Endodermal cell (in vitro differentiated cells): ENCODE results near the gene KRT16. TPM values are rescaled to one million over a fixed set of nuclear protein-coding genes. Genes with fewer than 3 reads are reported as not detected.

ENCODE experiments used
- DNase-seq: peaks from one replicate; pipeline ENCODE4 v3.0.0-alpha.2; 2017
- H3K27ac ChIP-seq: 2 replicates; pipeline ENCODE4 v1.5.1; 2013; ENCODE audit warnings: mild to moderate bottlenecking, low read depth, low read length, moderate library complexity
- H3K27me3 ChIP-seq: 2 replicates; pipeline ENCODE4 v1.6.1; 2013; ENCODE audit warnings: mild to moderate bottlenecking, low read length, moderate library complexity; ENCODE audit not compliant: insufficient read depth, control insufficient read depth, poor library complexity, severe bottlenecking
- H3K36me3 ChIP-seq: 2 replicates; pipeline ENCODE4 v1.7.0; 2013; ENCODE audit warnings: mild to moderate bottlenecking, low read length, moderate library complexity; ENCODE audit not compliant: control insufficient read depth, insufficient read depth
- H3K4me1 ChIP-seq: one replicate; pipeline ENCODE4 v1.7.0; 2013; ENCODE audit warnings: low read length; ENCODE audit not compliant: control insufficient read depth, insufficient read depth
- H3K4me3 ChIP-seq: 2 replicates; pipeline ENCODE4 v1.5.1; 2013; ENCODE audit warnings: mild to moderate bottlenecking, low read length, moderate library complexity
- H3K9ac ChIP-seq: 2 replicates; pipeline ENCODE4 v1.6.1; 2013; ENCODE audit warnings: mild to moderate bottlenecking, low read length, moderate library complexity; ENCODE audit not compliant: poor library complexity, severe bottlenecking; ENCODE audit errors: extremely low read depth
- H3K9me3 ChIP-seq: 2 replicates; pipeline ENCODE4 v1.6.1; 2013; ENCODE audit warnings: mild to moderate bottlenecking, low read length, moderate library complexity; ENCODE audit not compliant: control insufficient read depth
- H3K27ac Mint-ChIP-seq: 2 replicates; pipeline ENCODE4 v1.8.0; 2020; ENCODE audit warnings: mixed read lengths
- H3K27me3 Mint-ChIP-seq: 2 replicates; pipeline ENCODE4 v1.8.0; 2021; ENCODE audit warnings: mild to moderate bottlenecking, mixed read lengths; ENCODE audit not compliant: insufficient read depth
- H3K36me3 Mint-ChIP-seq: 2 replicates; pipeline ENCODE4 v1.8.0; 2020; ENCODE audit warnings: low read depth, mixed read lengths
- H3K4me1 Mint-ChIP-seq: 2 replicates; pipeline ENCODE4 v1.8.0; 2020; ENCODE audit warnings: mixed read lengths
- H3K4me3 Mint-ChIP-seq: 2 replicates; pipeline ENCODE4 v1.8.0; 2020; ENCODE audit warnings: mild to moderate bottlenecking, moderate library complexity, mixed read lengths
- H3K9me3 Mint-ChIP-seq: 2 replicates; pipeline ENCODE4 v1.8.0; 2020; ENCODE audit warnings: mild to moderate bottlenecking, mixed read lengths
- WGBS, 2 experiments: methylation state at CpG; one replicate each; pipeline versions ENCODE4 v1.1.5 to v1.1.7; 2013; ENCODE audit warnings: missing lambda C conversion rate in 2 of 2, mixed read lengths in 1 of 2; ENCODE audit not compliant: insufficient coverage in 1 of 2, insufficient read length in 1 of 2; 5-methylcytosine and 5-hydroxymethylcytosine counted together
- total RNA-seq, 2 donors: library from RNA; stranded (reverse); fragmentation: NEBNext Ultra II Directional in 1 of 2; extraction: Animal tissue kit (Norgen Biotek cat#: 25700) in 1 of 2; gene quantifications; 2 replicates in 1 of 2; 3 replicates in 1 of 2; pipeline ENCODE4 v1.2.1, GENCODE V29; 2021
- TF ChIP-seq, protein P1 (sequence below): fragments of 200-600 bp; sonication (generic); conservative IDR thresholded peaks from 2 replicates; pipeline ENCODE4 v1.5.0; 2021; ENCODE audit warnings: antibody characterized with exemption, mild to moderate bottlenecking

The KRT16 gene
- total RNA-seq, 2 donors from 2014 or later: not detected

DNA sequence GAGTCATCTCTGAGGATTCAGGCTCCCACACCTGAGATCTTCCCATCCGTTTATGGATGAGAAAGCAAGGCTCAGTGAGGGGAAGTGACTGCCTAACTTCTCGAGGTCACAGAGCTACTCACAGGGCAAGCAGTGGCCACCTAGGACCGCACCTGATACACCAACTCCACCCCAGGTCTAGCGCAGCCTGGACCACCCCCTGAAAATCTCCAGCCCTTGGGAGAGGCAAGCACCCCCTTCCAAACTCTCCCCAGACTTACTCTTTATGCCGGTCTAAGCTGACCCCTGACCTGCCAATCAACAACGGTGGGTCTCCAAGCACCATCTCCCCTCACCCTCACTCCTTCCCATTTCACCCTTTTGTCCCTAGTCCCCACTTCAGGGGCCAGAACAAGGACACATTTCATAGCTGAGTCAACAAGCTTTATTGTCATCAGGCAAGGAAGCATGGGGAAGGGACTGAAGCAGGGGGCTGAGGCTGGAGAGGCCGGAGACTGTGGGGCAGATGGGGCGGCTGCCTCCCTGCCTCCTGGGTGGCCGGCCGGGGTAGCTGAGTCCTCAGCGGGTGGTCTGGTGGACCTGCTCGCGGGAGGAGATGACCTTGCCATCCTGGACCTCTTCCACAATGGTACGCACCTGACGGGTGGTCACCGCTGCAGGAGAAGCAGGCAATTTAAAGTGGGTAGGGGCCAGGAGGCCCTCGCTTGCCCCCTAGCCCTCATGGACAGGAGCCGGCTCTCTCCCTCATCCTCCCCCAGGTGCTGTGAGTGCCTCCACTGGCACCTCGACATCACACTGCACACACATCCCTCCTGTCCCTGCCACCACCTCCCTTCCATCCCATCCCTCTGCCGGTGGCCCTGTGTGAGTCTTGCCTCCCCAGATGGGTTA lies 6.7 kb upstream of the KRT16 start:
- Mint-ChIP-seq H3K4me3 (no peak overlapping the region), H3K4me1 (no peaks in the 10 kb centered on the region), H3K27me3 (no peaks in the 10 kb centered on the region), H3K9me3 (no peaks in the 10 kb centered on the region), H3K27ac (no peak overlapping the region), H3K36me3 (no peaks in the 10 kb centered on the region)
- no peak overlapping the region for H3K4me3 ChIP-seq
- peak; percentile 45 for DNase-seq
- H3K4me1 ChIP-seq: no peaks in the 10 kb centered on the region
- H3K27ac ChIP-seq: no peak overlapping the region
- H3K27me3 ChIP-seq: no peaks in the 10 kb centered on the region
- no peaks in the 10 kb centered on the region for H3K9me3 ChIP-seq
- TF ChIP-seq, protein P1, sequence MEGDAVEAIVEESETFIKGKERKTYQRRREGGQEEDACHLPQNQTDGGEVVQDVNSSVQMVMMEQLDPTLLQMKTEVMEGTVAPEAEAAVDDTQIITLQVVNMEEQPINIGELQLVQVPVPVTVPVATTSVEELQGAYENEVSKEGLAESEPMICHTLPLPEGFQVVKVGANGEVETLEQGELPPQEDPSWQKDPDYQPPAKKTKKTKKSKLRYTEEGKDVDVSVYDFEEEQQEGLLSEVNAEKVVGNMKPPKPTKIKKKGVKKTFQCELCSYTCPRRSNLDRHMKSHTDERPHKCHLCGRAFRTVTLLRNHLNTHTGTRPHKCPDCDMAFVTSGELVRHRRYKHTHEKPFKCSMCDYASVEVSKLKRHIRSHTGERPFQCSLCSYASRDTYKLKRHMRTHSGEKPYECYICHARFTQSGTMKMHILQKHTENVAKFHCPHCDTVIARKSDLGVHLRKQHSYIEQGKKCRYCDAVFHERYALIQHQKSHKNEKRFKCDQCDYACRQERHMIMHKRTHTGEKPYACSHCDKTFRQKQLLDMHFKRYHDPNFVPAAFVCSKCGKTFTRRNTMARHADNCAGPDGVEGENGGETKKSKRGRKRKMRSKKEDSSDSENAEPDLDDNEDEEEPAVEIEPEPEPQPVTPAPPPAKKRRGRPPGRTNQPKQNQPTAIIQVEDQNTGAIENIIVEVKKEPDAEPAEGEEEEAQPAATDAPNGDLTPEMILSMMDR: no peak
- no peaks in the 10 kb centered on the region for H3K36me3 ChIP-seq
- WGBS, 2 experiments: 87 to 92% methylated on average over 9 to 17 of the region's 20 CpGs
- H3K9ac ChIP-seq: no peak overlapping the region

DNA sequence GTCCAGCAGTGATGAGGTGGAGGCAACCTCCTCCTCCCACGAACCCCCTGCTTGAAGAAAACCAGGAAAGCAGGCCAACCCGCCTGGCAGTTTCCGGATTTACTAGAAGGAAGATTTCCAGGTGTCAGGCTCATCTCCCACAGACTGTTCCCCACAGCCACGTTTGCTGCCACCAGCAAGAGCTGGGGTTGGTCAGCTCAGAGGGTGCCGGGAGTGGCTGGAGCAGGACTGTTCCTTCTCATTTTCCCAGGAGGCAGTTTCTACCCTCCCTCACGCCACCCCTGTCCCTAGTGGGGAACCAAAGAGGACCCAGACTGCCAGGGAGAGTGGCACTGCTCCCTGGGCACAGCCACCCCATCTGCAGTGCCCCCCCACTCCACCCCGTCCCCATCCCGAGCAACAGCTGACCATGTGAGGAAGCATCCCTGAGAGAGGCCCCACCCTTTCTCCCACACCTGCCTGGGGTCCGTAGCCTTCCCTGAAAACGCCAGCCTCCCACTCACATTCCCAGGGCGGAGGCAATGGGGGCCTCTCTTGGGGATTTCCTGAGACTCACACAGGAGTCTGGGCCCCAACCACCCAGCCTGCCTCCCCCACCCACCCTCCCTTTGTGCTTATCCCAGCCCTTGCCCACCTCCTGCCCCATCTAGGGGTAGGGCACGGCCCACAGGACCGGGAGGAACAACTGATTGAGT lies 5.9 kb upstream of the KRT16 start:
- Histone ChIP-seq H3K27ac (no peak overlapping the region), H3K9me3 (no peaks in the 10 kb centered on the region), H3K9ac (no peak overlapping the region), H3K27me3 (no peaks in the 10 kb centered on the region), H3K4me1 (no peaks in the 10 kb centered on the region), H3K36me3 (no peaks in the 10 kb centered on the region), H3K4me3 (no peak overlapping the region)
- TF ChIP-seq, protein P1: no peak
- 86 to 100% methylated on average over 1 to 13 of the region's 13 CpGs for WGBS, 2 experiments
- no peak overlapping the region for H3K4me3 Mint-ChIP-seq
- H3K4me1 Mint-ChIP-seq: no peaks in the 10 kb centered on the region
- no peaks in the 10 kb centered on the region for H3K9me3 Mint-ChIP-seq
- no peaks in the 10 kb centered on the region for H3K36me3 Mint-ChIP-seq
- H3K27ac Mint-ChIP-seq: no peak overlapping the region
- peak; percentile 52 for DNase-seq
- H3K27me3 Mint-ChIP-seq: no peaks in the 10 kb centered on the region

DNA sequence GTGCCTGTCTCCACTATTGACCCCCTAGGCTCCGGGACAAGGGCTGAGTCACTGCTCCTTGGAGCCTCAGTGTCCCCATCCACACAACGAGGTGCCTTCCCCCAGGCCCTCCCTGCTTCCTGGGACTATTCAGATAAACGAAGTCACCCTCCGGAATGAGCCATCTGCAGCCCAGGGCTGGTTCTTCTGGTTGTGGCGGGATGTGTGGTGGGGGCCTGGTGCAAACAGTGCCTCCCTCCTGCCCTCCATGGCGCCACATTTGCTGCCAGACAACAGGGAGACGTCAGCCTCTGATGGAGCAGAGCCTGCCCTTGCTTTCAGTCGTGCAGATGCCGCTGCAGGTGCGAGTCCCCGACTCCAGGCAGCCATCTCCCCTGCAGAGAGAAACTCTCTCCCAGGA lies 5.1 kb upstream of the KRT16 start:
- Mint-ChIP-seq H3K27me3 (no peaks in the 10 kb centered on the region), H3K4me1 (no peaks in the 10 kb centered on the region), H3K27ac (no peak overlapping the region), H3K9me3 (no peaks in the 10 kb centered on the region), H3K36me3 (no peaks in the 10 kb centered on the region), H3K4me3 (no peak overlapping the region)
- H3K27ac ChIP-seq: no peak overlapping the region
- H3K4me3 ChIP-seq: no peak overlapping the region
- no peak overlapping the region for H3K9ac ChIP-seq
- TF ChIP-seq, protein P1: no peak
- H3K36me3 ChIP-seq: no peaks in the 10 kb centered on the region
- H3K9me3 ChIP-seq: no peaks in the 10 kb centered on the region
- H3K4me1 ChIP-seq: no peaks in the 10 kb centered on the region
- no peaks in the 10 kb centered on the region for H3K27me3 ChIP-seq
- 80 to 88% methylated on average over 6 to 11 of the region's 11 CpGs for WGBS, 2 experiments
- peak; percentile 63 for DNase-seq
